GM13976 (cell line): ENCODE results near the gene OR13C8.
"Not testable (repeated sequence)": the region's sequence is repeated elsewhere in the genome, so short reads cannot be mapped to it uniquely, and the experiment has no call there.

Experiments used
- DNase-seq: peaks from one replicate; pipeline ENCODE4 v3.0.0; 2012; ENCODE audit warnings: low spot score
- in situ Hi-C: fragments of 300-500 bp; cut with MboI; formaldehyde crosslinking; loops from one replicate; pipeline ENCODE4 v1.12.0; 2022; ENCODE audit warnings: low sequenced_read_pairs, mixed read lengths, inconsistent platforms; ENCODE audit not compliant: unreplicated experiment
- TF ChIP-seq, protein P1 (sequence below): IDR thresholded peaks from 2 replicates; pipeline ENCODE4 v1.5.1; 2012; ENCODE audit warnings: borderline replicate concordance, mild to moderate bottlenecking; ENCODE audit not compliant: insufficient read depth; ENCODE audit errors: extremely low read depth, missing control alignments, control extremely low read depth

OR13C8 gene, protein sequence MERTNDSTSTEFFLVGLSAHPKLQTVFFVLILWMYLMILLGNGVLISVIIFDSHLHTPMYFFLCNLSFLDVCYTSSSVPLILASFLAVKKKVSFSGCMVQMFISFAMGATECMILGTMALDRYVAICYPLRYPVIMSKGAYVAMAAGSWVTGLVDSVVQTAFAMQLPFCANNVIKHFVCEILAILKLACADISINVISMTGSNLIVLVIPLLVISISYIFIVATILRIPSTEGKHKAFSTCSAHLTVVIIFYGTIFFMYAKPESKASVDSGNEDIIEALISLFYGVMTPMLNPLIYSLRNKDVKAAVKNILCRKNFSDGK

DNA sequence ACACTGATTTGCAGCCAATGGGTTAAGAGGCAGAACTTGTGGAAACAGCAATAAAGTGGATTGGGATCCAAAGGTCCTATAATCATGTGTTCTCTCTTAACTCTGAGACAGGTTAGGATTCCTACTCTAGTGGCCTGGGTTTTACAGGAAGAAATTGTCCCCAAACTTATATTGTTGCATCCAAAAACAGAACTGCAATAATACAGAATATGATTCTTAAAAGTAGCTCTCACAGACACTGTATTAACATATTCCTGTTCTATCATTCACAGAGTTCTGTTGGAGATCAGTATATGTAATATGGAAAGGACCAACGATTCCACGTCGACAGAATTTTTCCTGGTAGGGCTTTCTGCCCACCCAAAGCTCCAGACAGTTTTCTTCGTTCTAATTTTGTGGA is at the start of gene OR13C8:
OR13C8 (plus strand) TSS at position 301 of the 400 bp plus-strand sequence; CDS start at position 301, 0 bp downstream.
- in situ Hi-C loops, result no loop called here
- no peak for DNase-seq
- TF ChIP-seq, protein P1, sequence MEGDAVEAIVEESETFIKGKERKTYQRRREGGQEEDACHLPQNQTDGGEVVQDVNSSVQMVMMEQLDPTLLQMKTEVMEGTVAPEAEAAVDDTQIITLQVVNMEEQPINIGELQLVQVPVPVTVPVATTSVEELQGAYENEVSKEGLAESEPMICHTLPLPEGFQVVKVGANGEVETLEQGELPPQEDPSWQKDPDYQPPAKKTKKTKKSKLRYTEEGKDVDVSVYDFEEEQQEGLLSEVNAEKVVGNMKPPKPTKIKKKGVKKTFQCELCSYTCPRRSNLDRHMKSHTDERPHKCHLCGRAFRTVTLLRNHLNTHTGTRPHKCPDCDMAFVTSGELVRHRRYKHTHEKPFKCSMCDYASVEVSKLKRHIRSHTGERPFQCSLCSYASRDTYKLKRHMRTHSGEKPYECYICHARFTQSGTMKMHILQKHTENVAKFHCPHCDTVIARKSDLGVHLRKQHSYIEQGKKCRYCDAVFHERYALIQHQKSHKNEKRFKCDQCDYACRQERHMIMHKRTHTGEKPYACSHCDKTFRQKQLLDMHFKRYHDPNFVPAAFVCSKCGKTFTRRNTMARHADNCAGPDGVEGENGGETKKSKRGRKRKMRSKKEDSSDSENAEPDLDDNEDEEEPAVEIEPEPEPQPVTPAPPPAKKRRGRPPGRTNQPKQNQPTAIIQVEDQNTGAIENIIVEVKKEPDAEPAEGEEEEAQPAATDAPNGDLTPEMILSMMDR, result no peak

DNA sequence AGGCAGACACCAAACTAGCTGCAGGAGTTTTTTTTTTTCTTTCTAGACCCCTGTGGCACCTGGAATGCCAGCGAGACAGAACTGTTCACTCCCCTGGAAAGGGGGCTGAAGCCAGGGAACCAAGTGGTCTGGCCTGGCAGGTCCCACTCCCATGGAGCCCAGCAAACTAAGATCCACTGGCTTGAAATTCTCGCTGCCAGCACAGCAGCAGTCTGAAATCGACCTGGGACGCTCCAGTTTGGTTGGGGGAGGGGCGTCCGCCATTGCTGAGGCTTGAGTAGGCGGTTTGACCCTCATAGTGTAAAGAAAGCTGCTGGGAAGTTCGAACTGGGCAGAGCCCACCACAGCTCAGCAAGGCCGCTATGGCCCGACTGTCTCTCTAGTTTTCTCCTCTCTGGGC is 48.7 kb upstream of the OR13C8 start:
- in situ Hi-C loops, DNase-seq: not testable (repeated sequence)

DNA sequence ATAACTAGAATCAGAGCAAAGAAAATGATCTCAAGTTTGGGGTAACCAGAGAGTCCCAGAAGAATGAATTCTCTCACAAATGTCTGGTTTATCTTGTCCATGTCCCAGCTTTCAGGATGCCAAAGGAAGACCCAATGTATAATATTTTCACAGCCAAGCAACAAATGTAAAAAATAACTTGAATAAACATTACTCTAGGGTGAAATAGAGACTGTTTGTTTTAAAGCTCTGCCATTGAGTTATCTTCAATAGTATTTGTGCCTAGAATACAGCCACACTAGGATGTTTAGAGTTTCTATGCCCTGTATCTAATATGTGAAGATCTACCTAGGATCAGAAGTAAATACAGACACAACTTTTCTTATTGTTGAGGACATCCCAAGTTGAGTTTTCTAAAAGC is 41.9 kb upstream of the OR13C8 start, which contains the start of gene OR13C4:
OR13C4 (minus strand) TSS at position 101 of the 400 bp plus-strand sequence; CDS start at position 101, 0 bp downstream.
- TF ChIP-seq, protein P1, result no peak
- no peak for DNase-seq
- in situ Hi-C loops, result no loop called here

DNA sequence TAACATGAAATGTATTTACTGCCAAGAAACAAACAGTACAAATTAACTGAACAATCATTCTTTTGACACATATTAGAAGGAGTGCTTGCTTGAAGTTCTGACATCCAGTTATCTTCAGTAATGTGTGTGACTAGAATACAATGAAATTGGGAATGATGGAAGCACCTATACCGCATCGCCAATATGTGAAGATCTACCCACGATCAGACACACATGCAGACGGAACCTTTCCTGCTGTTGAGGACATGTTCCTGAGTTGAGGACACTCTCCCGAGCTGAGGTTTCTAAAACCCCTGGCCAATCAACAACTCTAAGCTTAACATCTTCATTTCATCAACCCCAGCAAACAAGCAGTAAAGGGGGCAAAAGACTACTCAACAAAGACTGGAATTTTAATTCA is 32.2 kb upstream of the OR13C8 start, which contains the start of gene OR13C3:
OR13C3 (minus strand) TSS at position 101 of the 400 bp plus-strand sequence. CDS start 133 bp downstream, outside the sequence.
- TF ChIP-seq, protein P1, result no peak
- no peak for DNase-seq
- in situ Hi-C loops, result no loop called here

DNA sequence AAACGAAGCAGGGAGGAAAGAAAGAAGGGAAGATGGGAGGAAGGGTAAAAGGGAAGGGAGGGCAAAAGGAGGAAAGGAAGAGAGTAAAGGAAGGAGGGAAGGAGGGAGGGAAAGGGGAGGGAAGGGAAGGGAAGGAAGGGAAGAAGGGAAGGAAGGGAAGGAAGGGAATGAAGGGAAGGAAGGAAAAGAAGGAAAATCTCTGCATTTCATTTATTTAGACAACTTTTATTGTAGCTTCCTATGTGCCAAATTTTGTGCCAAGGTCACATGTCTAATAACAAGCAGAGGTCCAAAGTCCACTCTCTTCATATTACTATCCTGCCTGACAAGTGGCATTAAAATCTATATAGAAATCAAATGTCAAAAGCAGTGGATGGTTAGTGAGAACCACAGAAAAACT is 29.7 kb upstream of the OR13C8 start:
- in situ Hi-C loops, result no loop called here
- TF ChIP-seq, protein P1, result no peak
- no peak for DNase-seq

DNA sequence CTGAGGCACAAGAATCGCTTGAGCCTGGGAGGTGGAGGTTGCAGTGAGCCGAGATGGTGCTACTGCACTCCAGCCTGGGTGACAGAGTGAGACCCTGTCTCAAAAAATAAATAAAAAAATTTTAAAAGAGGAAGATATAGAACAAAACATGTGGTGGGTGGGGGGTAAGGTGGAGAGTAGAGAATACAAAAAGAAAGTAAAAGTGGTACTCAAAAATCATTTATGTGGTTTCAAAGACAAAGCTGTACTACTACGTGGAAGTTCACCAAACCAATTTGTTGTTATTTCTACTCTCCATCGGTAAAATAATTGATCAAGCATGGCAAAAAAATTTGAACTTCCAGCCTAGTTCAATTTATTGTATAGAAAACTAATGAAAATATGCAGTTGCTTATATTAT is 24.3 kb upstream of the OR13C8 start:
- in situ Hi-C loops, result no loop called here
- TF ChIP-seq, protein P1, result no peak
- DNase-seq, result no peak

DNA sequence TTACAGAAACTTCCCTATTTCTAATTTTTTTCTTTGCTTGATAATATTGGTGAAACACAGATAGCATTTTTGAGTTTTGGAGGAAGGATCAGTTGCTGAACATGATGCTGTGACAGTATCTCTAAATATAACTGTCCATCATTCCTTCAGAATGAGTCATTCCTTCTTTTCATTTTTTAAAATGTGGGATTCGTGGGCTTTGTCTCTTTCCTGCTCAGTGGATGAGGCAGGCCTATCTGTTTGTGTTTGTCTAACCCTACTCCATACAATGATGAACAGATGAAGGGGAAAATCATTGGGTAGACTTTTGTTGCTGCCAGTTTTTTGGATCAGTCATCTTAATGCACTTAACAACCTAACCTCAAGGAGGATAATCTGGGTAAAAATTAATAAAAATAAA is 15.7 kb upstream of the OR13C8 start:
- TF ChIP-seq, protein P1, result no peak
- in situ Hi-C loops, result no loop called here
- no peak for DNase-seq
